ENCODE measurements around the gene CD34. TPM values are rescaled to one million over a fixed set of nuclear protein-coding genes. Genes with fewer than 3 reads are reported as not detected.
"Not testable (repeated sequence)": the region's sequence is repeated elsewhere in the genome, so short reads cannot be mapped to it uniquely, and the experiment has no call there.

The CD34 gene
- total RNA-seq, 2 experiments from 2014 or later: 0.02 to 0.06 TPM

DNA sequence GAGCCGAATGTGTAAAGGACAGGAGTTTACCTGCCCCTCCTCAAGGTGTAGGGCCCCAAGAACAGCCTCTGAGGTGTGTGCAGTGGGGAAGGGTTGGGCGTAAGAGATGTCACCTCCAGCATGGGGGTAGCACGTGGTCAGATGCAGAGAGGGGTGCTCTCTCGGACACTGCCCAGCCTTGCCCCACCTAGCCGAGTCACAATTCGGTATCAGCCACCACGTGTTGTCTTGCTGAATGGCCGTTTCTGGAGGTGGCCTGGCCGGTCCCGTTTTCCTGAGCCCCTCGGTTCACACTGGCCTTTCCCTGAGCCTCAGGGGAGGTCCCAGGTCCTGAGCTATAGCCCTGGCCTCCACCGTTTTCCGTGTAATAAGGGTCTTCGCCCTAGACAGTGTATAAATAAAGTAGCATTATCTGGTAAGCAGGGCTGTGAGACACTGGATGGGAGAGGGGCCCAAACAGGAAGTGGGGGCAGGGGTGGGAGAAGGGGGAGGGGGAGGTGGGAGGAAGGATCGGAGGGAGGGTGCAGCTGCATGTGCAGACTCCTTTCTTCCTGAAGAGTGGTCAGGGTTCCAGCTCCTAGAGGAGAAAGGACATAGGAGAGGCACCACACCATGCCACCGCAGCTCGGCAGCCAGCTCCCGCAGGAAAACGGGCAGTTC lies 23.3 kb downstream of the CD34 start:
- DNase-seq (no peak), ATAC-seq (no peak)
- Mint-ChIP-seq H3K27me3 (peaks cover 3% of the 10 kb centered on the region), H3K4me1 (peaks cover 25% of the 10 kb centered on the region), H3K36me3 (no peaks in the 10 kb centered on the region), H3K27ac (no peak overlapping the region), H3K9me3 (ENCODE audit: low read depth) (no peaks in the 10 kb centered on the region), H3K4me3 (no peak overlapping the region)
- CTCF ChIA-PET: interaction anchor here (1.0 to 9.2 kb wide), 8 partner anchors 9 to 134 kb away, joined by 3 to 284 read pairs (median 18); no protein-coding TSS in a partner anchor

DNA sequence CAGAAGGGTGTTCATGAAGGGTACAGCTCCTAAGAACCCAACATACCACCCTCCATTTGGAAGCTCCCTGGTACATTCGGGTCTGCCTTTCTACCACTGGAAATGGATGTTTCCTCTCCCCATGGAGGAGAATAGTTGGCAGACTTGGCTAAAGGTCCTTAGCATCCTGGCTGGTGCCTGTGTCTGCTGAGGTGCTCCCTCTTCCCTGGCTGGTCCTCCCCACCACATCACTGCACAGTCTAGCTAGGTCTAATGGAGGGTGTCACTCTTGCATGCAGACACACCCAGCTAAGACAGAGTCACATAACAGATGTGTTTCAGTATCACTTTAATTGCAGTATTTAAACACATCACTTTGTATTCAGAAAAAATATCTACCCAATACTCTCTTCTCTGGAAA lies 24.7 kb downstream of the CD34 start:
- H3K27ac Mint-ChIP-seq: no peak overlapping the region
- CTCF ChIA-PET: interaction anchor here (0.9 to 9.2 kb wide), 17 partner anchors 11 to 307 kb away, joined by 3 to 284 read pairs (median 10); no protein-coding TSS in a partner anchor

DNA sequence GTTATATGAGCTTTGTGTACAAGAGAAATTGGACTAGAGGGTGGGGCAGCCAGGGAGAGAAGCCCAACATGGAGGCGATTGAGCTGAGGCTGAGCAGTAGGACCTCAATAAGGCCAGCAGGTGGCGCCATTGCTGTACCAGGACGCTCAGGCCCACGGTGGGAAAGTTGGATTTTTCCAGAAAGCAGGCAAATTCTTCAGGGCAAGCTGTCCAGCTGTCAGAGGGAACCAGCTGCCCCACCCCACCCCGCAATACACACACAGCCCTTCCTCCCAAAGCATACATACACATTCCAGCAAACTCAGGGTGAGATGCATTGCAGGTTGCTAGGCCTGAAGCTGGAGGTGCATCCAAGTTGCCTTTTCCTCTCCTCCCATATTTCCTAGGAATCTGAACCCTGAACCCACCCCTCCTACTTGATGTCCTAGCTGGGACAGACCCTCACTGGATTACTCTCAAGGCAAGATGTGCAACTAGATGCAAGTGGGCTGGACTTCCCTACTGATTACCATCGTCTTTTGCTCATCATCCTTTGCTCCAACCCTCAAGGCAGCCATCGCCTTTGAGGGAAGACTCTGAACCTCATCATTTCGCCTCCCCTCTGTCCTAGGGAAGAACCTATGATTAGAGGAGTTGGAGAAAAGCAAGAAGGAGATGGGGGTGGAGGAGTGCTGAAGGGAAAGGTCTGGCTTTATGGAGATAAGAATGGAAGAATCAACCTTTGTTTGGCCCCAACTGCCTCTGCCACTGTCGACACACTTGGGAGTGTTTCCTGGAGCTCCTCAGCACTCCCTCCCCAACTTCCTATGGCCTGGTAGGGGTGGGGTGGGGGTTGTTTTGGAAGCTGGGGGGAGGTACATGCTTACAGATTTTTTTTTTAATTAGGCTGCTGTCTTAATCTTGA lies 25.5 kb downstream of the CD34 start:
- Mint-ChIP-seq H3K4me3 (no peak overlapping the region), H3K4me1 (peaks cover 35% of the 10 kb centered on the region), H3K9me3 (ENCODE audit: low read depth) (no peaks in the 10 kb centered on the region), H3K27ac (peak overlapping the region; percentile 97), H3K36me3 (no peaks in the 10 kb centered on the region), H3K27me3 (peaks cover 3% of the 10 kb centered on the region)
- DNase-seq: peak; percentile 81
- CTCF ChIA-PET: interaction anchor here (0.7 to 9.2 kb wide), 43 partner anchors 8 to 360 kb away, joined by 3 to 284 read pairs (median 5); partner anchors contain the start of genes CD34 and PLXNA2
- ATAC-seq: peak; percentile 77

More for the DNA sequence above, 24.7 kb downstream of the CD34 start:
- Mint-ChIP-seq H3K27me3 (peaks cover 3% of the 10 kb centered on the region), H3K36me3 (no peaks in the 10 kb centered on the region), H3K4me3 (no peak overlapping the region), H3K4me1 (peaks cover 34% of the 10 kb centered on the region), H3K9me3 (ENCODE audit: low read depth) (no peaks in the 10 kb centered on the region)
- no peak for ATAC-seq
- DNase-seq: peak; percentile 25

DNA sequence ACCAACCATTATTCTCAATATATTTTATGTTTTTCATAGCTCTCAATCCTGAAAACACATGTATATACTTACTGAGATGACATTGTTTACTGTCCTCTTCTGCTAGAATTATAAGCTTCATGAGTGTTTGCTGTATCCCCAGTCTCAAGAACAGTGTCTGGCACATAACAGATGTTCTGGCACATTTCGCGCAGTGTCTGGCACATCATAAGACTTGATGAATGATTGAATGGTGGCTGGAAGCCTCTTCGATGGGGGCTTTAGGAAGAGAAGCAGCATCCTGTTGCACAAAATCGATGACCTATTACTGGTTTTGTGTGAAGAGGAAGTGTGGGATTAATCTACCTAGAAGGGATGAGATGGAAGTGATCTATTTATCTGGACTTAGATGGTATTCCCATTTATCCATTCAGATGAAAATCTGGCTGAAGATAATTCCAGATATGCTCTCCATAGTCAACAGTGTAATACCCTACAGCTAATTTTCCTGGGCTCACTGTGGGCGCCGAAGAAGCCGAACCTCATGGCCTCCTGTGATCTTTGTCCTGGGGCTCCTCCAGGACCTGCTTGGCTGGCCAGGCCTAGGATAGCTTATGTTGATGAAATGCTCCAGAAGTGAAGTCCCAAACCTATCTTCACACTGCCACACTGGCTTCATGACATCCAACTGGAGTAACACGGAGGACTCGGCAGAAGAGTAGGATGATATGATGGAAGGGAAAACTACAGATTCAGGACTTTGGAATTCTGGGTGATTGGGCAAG lies 26.5 kb downstream of the CD34 start:
- Mint-ChIP-seq H3K9me3 (ENCODE audit: low read depth) (no peaks in the 10 kb centered on the region), H3K4me1 (peaks cover 37% of the 10 kb centered on the region)

DNA sequence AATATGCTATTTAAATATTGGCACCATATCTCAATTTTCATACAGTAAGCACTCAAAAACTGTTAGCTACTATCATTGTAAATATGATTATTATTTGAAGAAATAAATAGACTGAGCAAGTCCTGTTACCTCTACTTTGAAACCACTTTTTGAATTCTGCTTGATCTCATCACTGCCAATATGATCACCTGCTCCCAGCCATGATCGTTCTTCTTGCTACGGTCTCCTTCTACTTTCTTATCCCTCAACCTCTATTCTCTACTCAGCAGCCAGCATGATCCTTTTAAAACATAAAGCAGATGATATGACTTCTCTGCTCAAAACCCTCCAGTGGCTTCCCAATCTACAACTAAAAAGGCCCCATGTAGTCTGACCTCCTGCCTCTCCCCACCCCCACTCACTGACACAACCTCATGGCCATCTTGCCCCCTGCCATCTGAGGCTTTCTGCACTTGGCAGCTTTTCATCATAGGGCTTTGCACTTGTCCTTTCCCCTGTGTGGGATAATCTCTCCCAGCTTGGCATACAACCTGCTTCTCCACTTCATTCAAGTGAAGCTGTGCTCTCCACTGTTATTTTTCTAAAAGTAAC lies 27.2 kb downstream of the CD34 start:
- ATAC-seq: peak; percentile 18
- Mint-ChIP-seq H3K36me3 (no peaks in the 10 kb centered on the region), H3K4me1 (peaks cover 43% of the 10 kb centered on the region), H3K27me3 (peaks cover 3% of the 10 kb centered on the region), H3K4me3 (peak overlapping the region; percentile 71), H3K9me3 (ENCODE audit: low read depth) (no peaks in the 10 kb centered on the region), H3K27ac (peak overlapping the region; percentile 97)
- no peak for DNase-seq
- CTCF ChIA-PET: interaction anchor here (1.2 to 9.2 kb wide), 16 partner anchors 13 to 359 kb away, joined by 3 to 284 read pairs (median 10); no protein-coding TSS in a partner anchor

More for the DNA sequence above, 26.5 kb downstream of the CD34 start:
- ATAC-seq (no peak), DNase-seq (peak; percentile 35)
- Mint-ChIP-seq H3K27ac (peak overlapping the region; percentile 97), H3K4me3 (peak overlapping the region; percentile 71), H3K36me3 (no peaks in the 10 kb centered on the region), H3K27me3 (peaks cover 3% of the 10 kb centered on the region)
- CTCF ChIA-PET: interaction anchor here (0.7 to 9.2 kb wide), 43 partner anchors 9 to 360 kb away, joined by 3 to 284 read pairs (median 6); partner anchors contain the start of genes CD34 and PLXNA2

DNA sequence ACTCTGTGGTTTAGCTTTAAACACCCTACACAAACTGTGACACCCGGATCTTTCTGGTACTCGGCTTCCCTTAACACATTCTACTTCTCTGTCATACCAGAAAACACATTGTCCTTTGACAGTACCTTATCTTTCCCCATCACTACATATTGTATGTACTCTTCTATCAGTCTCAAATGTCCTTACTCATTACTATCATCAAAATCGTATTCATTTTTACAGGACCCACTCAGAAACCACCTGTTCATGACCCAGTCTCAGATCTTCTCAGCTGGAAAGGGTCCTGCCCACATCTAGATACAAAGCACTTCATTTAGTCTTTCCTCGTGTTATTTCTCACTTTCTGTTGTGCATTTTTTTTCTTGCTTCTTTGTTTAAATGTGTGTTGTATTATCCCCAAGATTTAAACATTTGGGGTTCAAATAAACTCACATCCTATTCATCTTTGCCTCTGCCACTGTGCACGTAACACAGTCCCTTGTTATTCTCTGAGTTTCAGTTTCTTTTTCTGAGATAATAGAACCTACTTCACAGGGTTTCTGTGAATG lies 27.7 kb downstream of the CD34 start:
- H3K27ac Mint-ChIP-seq: peak overlapping the region; percentile 97
- no peaks in the 10 kb centered on the region for H3K27me3 Mint-ChIP-seq
- H3K36me3 Mint-ChIP-seq: no peaks in the 10 kb centered on the region
- ATAC-seq: peak; percentile 73
- H3K9me3 Mint-ChIP-seq (ENCODE audit: low read depth): no peaks in the 10 kb centered on the region
- H3K4me1 Mint-ChIP-seq: peaks cover 43% of the 10 kb centered on the region
- H3K4me3 Mint-ChIP-seq: peak overlapping the region; percentile 71
- CTCF ChIA-PET: interaction anchor here (0.9 to 9.2 kb wide), 10 partner anchors 14 to 115 kb away, joined by 3 to 284 read pairs (median 23); no protein-coding TSS in a partner anchor
- no peak for DNase-seq

DNA sequence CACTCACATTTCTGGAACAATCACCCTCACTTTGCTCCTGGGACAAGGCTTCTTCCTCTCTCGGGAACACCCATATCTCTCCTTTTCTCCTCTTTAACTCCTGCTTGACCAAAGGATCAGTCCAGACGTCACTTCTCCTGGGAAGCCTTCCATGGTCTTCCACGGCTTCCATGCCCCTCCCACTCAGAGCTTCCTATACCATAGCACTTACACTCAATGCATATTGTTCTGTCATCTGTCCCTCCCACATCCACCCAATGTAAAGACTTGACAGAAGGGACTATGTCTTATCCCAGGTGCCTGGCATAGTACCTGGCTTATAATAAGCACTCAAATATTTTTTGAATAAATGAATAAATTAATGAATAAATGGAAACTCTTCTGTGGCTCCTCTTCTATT lies 28.2 kb downstream of the CD34 start:
- Mint-ChIP-seq H3K9me3 (ENCODE audit: low read depth) (no peaks in the 10 kb centered on the region), H3K27ac (peak overlapping the region; percentile 97), H3K4me3 (peak overlapping the region; percentile 71), H3K4me1 (peaks cover 43% of the 10 kb centered on the region), H3K36me3 (no peaks in the 10 kb centered on the region), H3K27me3 (no peaks in the 10 kb centered on the region)
- DNase-seq: no peak
- CTCF ChIA-PET: interaction anchor here (0.9 to 9.2 kb wide), 8 partner anchors 14 to 115 kb away, joined by 4 to 284 read pairs (median 36); no protein-coding TSS in a partner anchor
- ATAC-seq: peak; percentile 49

DNA sequence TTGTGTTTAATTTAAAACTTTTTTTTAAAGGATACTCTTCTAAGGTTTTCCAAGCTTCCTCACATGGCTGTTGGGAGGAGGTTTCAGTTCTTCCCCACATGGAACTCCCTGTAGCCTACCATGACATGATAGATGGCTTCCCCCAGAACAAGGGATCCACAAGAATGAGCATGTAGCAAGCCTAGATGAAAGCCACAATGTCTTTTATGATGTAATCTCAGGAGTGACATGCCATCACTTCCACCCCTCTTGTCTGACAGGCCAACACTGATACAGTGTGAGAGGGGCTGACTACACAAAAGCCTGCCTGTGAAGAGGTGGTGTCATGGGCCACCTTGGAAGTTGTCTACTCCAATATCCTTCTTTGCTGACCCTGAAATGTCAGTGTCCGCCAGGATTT lies 32.0 kb downstream of the CD34 start:
- Mint-ChIP-seq H3K36me3 (peaks cover 1% of the 10 kb centered on the region), H3K27me3 (no peaks in the 10 kb centered on the region), H3K4me1 (peaks cover 52% of the 10 kb centered on the region), H3K9me3 (ENCODE audit: low read depth) (no peaks in the 10 kb centered on the region), H3K27ac (no peak overlapping the region), H3K4me3 (no peak overlapping the region)
- ATAC-seq: no peak
- DNase-seq: no peak
- CTCF ChIA-PET: interaction anchor here (2.0 kb wide), 1 partner anchor 10 kb away, joined by 10 read pairs; no protein-coding TSS in a partner anchor

DNA sequence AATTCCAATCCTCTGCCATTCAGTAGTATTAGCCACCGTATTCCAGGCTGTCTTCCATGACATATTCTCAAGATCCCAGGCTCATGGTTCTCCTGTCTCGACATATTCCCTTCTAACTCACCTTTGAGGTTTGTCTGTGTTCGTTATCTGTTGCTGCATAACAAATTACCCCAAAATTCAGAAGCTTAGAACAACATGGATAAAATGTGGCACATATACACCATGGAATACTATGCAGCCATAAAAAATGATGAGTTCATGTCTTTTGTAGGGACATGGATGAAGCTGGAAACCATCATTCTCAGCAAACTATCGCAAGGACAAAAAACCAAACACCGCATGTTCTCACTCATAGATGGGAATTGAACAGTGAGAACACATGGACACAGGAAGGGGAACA lies 33.0 kb downstream of the CD34 start:
- ATAC-seq: not testable (repeated sequence)

DNA sequence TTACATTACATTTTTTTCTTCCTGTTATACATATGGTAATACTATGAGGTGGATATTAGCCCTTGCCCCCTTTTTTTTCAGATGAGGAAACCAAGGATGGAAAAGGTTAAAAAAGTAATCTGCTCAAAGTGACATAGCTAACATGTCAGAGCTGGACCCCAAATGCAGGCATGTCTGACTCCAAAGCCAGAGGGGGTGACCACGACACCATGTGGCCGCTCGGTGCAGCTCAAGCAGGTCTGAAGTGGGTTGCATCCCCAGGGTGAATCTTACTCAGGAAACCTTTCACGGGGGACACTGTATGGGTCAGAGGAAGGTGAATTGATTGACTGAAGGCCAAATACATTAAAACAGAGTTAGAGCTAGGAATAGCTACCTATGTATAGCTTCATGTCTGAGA lies 34.8 kb downstream of the CD34 start:
- Mint-ChIP-seq H3K9me3 (ENCODE audit: low read depth) (no peaks in the 10 kb centered on the region), H3K27me3 (no peaks in the 10 kb centered on the region), H3K4me1 (peaks cover 58% of the 10 kb centered on the region), H3K36me3 (peaks cover 1% of the 10 kb centered on the region), H3K27ac (no peak overlapping the region), H3K4me3 (no peak overlapping the region)
- CTCF ChIA-PET: interaction anchor here (0.9 to 17.5 kb wide), 7 partner anchors 8 to 87 kb away, joined by 4 to 414 read pairs (median 5); no protein-coding TSS in a partner anchor
- DNase-seq (peak; percentile 55), ATAC-seq (peak; percentile 34)

More for the DNA sequence above, 33.0 kb downstream of the CD34 start:
- H3K27ac Mint-ChIP-seq; DNase-seq; H3K36me3 Mint-ChIP-seq; H3K27me3 Mint-ChIP-seq; H3K4me3 Mint-ChIP-seq; H3K9me3 Mint-ChIP-seq (ENCODE audit: low read depth): not testable (repeated sequence)
- H3K4me1 Mint-ChIP-seq: peaks cover 54% of the 10 kb centered on the region
- CTCF ChIA-PET: interaction anchor here (2.0 kb wide), 1 partner anchor 9 kb away, joined by 10 read pairs; no protein-coding TSS in a partner anchor

DNA sequence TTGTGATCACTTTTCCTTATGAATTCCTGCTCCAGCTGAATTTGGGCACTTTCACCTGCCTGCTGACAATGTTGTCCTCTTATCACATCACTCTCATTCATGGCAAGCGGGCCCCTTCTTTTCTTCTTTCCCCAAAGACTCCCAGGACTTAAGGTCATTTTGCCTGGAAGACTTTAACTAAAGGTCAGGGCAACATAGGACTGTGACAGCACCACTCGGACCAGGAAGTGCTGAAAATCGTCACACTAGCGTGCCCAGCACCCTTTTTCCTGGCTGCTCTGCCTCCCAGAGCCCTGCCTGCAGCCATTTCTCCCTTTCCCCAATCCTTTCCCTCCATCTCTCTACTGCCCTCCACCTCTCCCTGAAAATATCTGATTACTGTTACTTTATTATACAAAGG lies 35.4 kb downstream of the CD34 start:
- H3K4me1 Mint-ChIP-seq: peaks cover 64% of the 10 kb centered on the region
- H3K4me3 Mint-ChIP-seq: no peak overlapping the region
- no peak overlapping the region for H3K27ac Mint-ChIP-seq
- no peaks in the 10 kb centered on the region for H3K27me3 Mint-ChIP-seq
- no peaks in the 10 kb centered on the region for H3K9me3 Mint-ChIP-seq (ENCODE audit: low read depth)
- no peak for ATAC-seq
- peaks cover 1% of the 10 kb centered on the region for H3K36me3 Mint-ChIP-seq
- DNase-seq: no peak
- CTCF ChIA-PET: interaction anchor here (0.9 to 17.5 kb wide), 9 partner anchors 8 to 88 kb away, joined by 4 to 414 read pairs (median 5); no protein-coding TSS in a partner anchor

Measured in activated CD8-positive, alpha-beta memory T cell treated with anti-CD3 and anti-CD28 coated beads, Interleukin-2, amount 10 ng/mL, durations not matched to agents 7 days and 5 days (primary cell).